Type B pancreatic cell (in vitro differentiated cells): Measurements from ENCODE around the gene TSPAN11. TPM values are rescaled to one million over a fixed set of nuclear protein-coding genes. Genes with fewer than 3 reads are reported as not detected.
A peak's percentile ranks its signal among the peaks of the same experiment; 100 is the strongest.

ENCODE experiments used
- DNase-seq: peaks from one replicate; pipeline ENCODE4 v3.0.0; 2021; ENCODE audit warnings: mixed read lengths; ENCODE audit not compliant: unreplicated experiment; ENCODE audit errors: extremely low spot score
- H3K27ac Mint-ChIP-seq: 2 replicates; pipeline ENCODE4 v1.8.0; 2021; ENCODE audit warnings: mild to moderate bottlenecking, mixed read lengths
- H3K27me3 Mint-ChIP-seq: 2 replicates; pipeline ENCODE4 v1.8.0; 2021; ENCODE audit warnings: mixed read lengths
- H3K36me3 Mint-ChIP-seq: 2 replicates; pipeline ENCODE4 v1.8.0; 2021; ENCODE audit warnings: mixed read lengths
- H3K4me1 Mint-ChIP-seq: one replicate; pipeline ENCODE4 v1.8.0; 2021; ENCODE audit warnings: mixed read lengths; ENCODE audit not compliant: unreplicated experiment
- H3K4me3 Mint-ChIP-seq: 2 replicates; pipeline ENCODE4 v1.8.0; 2021; ENCODE audit warnings: mild to moderate bottlenecking, mixed read lengths
- H3K9me3 Mint-ChIP-seq: 2 replicates; pipeline ENCODE4 v1.8.0; 2021; ENCODE audit warnings: mixed read lengths
- CTCF ChIP-seq: fragments of 200-600 bp; sonication (generic); conservative IDR thresholded peaks from 2 replicates; pipeline ENCODE4 v1.5.0; 2021; ENCODE audit warnings: antibody characterized with exemption, mild to moderate bottlenecking
- total RNA-seq: library from RNA; stranded (reverse); gene quantifications from 2 replicates; pipeline ENCODE4 v1.2.1, GENCODE V29; 2021; ENCODE audit warnings: low replicate concordance

Gene TSPAN11
- total RNA-seq, 1 donor from 2014 or later: 52.3 TPM

GRCh38 chr12:30936036-30936435 lies 9.5 kb downstream of the TSPAN11 start:
- Mint-ChIP-seq H3K36me3 (peaks cover 39% of the 10 kb centered on the region), H3K4me1 (no peaks in the 10 kb centered on the region)
- no peak for DNase-seq

GRCh38 chr12:30939234-30939633 lies 12.7 kb downstream of the TSPAN11 start:
- peaks cover 16% of the 10 kb centered on the region for H3K27me3 Mint-ChIP-seq
- no peak overlapping the region for H3K27ac Mint-ChIP-seq
- H3K4me1 Mint-ChIP-seq: peaks cover under 1% of the 10 kb centered on the region
- H3K9me3 Mint-ChIP-seq: no peaks in the 10 kb centered on the region
- H3K36me3 Mint-ChIP-seq: peaks cover 30% of the 10 kb centered on the region
- no peak for DNase-seq
- TF ChIP-seq CTCF: no peak
- no peak overlapping the region for H3K4me3 Mint-ChIP-seq

More at GRCh38 chr12:30936036-30936435, 9.5 kb downstream of the TSPAN11 start:
- H3K4me3 Mint-ChIP-seq: no peak overlapping the region
- peaks cover 16% of the 10 kb centered on the region for H3K27me3 Mint-ChIP-seq
- no peak for TF ChIP-seq CTCF
- H3K9me3 Mint-ChIP-seq: no peaks in the 10 kb centered on the region
- H3K27ac Mint-ChIP-seq: no peak overlapping the region

- H3K4me3 Mint-ChIP-seq: no peak overlapping the region
- peaks cover 27% of the 10 kb centered on the region for H3K36me3 Mint-ChIP-seq
Measured at GRCh38 chr12:30942486-30942885, 15.9 kb downstream of the TSPAN11 start.

GRCh38 chr12:30942936-30943335 lies 16.4 kb downstream of the TSPAN11 start:
- TF ChIP-seq CTCF: no peak
- Mint-ChIP-seq H3K4me3 (no peak overlapping the region), H3K4me1 (peaks cover 4% of the 10 kb centered on the region)

More at GRCh38 chr12:30942486-30942885, 15.9 kb downstream of the TSPAN11 start:
- peaks cover 4% of the 10 kb centered on the region for H3K4me1 Mint-ChIP-seq
- DNase-seq: no peak
- no peak for TF ChIP-seq CTCF
- peaks cover under 1% of the 10 kb centered on the region for H3K9me3 Mint-ChIP-seq
- H3K27me3 Mint-ChIP-seq: peaks cover 7% of the 10 kb centered on the region
- H3K27ac Mint-ChIP-seq: no peak overlapping the region

GRCh38 chr12:30945443-30946164 lies 19.1 kb downstream of the TSPAN11 start:
- DNase-seq: no peak
- Mint-ChIP-seq H3K27ac (no peak overlapping the region), H3K9me3 (peaks cover 5% of the 10 kb centered on the region), H3K4me3 (peak overlapping the region; percentile 19), H3K36me3 (peaks cover 22% of the 10 kb centered on the region), H3K27me3 (peaks cover 13% of the 10 kb centered on the region), H3K4me1 (peaks cover 4% of the 10 kb centered on the region)
- TF ChIP-seq CTCF: no peak

More at GRCh38 chr12:30942936-30943335, 16.4 kb downstream of the TSPAN11 start:
- peaks cover 8% of the 10 kb centered on the region for H3K27me3 Mint-ChIP-seq
- peaks cover 29% of the 10 kb centered on the region for H3K36me3 Mint-ChIP-seq
- no peak overlapping the region for H3K27ac Mint-ChIP-seq
- no peak for DNase-seq
- H3K9me3 Mint-ChIP-seq: peaks cover 5% of the 10 kb centered on the region
